Fibroblast of pulmonary artery (primary cell): ENCODE data around the gene S100A3.
A peak's percentile ranks its signal among the peaks of the same experiment; 100 is the strongest.
"Not testable (repeated sequence)": the region's sequence is repeated elsewhere in the genome, so short reads cannot be mapped to it uniquely, and the experiment has no call there.

Experiments
- DNase-seq: peaks from one replicate; pipeline ENCODE4 v3.0.0-alpha.2; 2010; ENCODE audit warnings: low read depth
- H3K4me3 ChIP-seq: replicated peaks from 2 replicates; pipeline ENCODE4 v1.5.1; 2011; ENCODE audit warnings: low read depth, mild to moderate bottlenecking, control low read depth, low read length, moderate library complexity
- CTCF ChIP-seq: IDR thresholded peaks from 2 replicates; pipeline ENCODE4 v1.5.1; 2011; ENCODE audit warnings: mild to moderate bottlenecking, control low read depth, low read length, inconsistent platforms; ENCODE audit errors: missing control alignments

S100A3 gene

GRCh38 chr1:153577138-153577537, 28.1 kb upstream of the S100A3 start:
- DNase-seq: no peak
- TF ChIP-seq CTCF: no peak
- no peak overlapping the region for H3K4me3 ChIP-seq

DNA sequence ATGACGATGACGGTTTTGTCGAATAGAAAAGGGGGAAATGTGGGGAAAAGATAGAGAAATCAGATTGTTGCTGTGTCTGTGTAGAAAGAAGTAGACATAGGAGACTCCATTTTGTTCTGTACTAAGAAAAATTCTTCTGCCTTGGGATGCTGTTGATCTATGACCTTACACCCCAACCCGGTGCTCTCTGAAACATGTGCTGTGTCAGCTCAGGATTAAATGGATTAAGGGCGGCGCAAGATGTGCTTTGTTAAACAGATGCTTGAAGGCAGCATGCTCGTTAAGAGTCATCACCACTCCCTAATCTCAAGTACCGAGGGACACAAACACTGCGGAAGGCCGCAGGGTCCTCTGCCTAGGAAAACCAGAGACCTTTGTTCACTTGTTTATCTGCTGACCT, 26.4 kb upstream of the S100A3 start:
- H3K4me3 ChIP-seq, DNase-seq: not testable (repeated sequence)

DNA sequence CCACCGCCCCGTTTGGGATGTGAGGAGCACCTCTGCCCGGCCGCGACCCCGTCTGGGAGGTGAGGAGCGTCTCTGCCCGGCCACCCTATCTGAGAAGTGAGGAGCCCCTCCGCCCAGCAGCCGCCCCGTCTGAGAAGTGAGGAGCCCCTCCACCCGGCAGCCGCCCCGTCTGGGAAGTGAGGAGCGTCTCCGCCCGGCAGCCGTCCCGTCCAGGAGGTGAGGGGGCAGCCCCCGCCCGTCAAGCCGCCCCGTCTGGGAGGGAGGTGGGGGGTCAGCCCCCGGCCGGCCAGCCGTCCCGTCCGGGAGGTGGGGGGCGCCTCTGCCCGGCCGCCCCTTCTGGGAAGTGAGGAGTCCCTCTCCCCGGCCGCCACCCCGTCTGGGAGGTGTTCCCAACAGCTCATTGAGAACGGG, 26.0 kb upstream of the S100A3 start:
- not testable (repeated sequence) for H3K4me3 ChIP-seq, DNase-seq

- no peak for TF ChIP-seq CTCF
- H3K4me3 ChIP-seq: no peak overlapping the region
- peak; percentile 28 for DNase-seq
Measured at GRCh38 chr1:153573351-153573750, 24.3 kb upstream of the S100A3 start.

DNA sequence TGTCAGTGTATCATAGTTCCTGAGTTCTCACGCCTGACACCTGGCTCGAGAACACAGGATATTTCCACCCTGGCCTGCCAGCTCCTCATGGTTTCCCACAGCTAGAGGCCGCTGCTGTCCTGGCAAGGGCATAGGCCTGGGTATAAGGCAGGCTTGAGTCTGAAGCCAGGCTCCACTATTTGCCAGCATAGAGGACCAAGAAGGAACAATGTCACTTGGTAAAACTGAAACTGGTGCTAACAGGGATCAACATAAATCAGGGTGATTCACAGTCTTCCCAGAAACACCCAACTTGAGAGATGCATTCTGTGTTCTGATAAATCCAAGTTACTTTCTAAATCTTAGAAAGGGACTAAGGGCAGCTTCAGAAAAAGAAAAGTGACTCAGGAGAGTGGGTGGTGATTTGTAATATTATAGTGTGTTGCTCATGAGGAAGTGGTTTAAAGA, 23.5 kb upstream of the S100A3 start:
- H3K4me3 ChIP-seq: no peak overlapping the region
- peak; percentile 84 for DNase-seq
- peak; percentile 98 for TF ChIP-seq CTCF

DNA sequence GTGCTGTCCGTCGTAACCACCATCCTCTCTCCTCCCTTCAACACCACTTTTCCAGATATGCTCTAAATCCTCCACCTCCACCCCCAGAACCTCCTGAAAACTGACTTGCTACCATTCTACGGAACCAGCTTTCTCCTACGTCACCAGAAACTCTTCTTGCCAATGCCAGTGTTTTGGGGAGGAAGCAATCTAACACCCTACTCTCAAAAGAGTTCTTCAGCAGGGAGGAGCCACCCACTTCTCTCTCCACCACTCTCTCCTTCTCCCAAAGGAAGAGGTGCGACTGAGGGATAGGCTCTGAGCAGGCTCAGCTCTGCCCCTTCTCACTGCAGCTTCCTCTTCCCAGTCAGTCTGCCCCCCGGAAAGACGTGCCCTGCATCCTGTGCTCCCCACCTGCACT, 22.6 kb upstream of the S100A3 start:
- DNase-seq: no peak
- H3K4me3 ChIP-seq: no peak overlapping the region
- TF ChIP-seq CTCF: no peak

DNA sequence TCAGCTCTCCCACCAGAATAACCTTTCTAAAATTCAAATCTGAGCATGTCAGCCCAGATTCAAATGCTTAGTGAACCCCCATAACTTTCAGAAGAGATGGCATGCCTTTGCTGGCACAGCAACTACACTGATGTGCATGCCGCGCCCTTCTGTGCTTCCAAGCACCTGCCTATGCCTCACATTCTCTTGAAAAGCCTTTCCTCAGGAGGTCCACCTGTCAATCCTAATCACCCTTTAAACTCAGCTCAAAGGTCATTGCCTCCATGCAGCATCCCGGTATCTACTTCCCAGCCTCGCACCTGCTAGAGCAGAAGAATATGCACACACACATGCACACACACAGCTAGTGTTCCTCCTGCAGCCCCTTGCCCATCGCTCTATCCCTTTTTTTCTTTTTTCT, 21.8 kb upstream of the S100A3 start:
- no peak for TF ChIP-seq CTCF
- no peak for DNase-seq
- H3K4me3 ChIP-seq: no peak overlapping the region

DNA sequence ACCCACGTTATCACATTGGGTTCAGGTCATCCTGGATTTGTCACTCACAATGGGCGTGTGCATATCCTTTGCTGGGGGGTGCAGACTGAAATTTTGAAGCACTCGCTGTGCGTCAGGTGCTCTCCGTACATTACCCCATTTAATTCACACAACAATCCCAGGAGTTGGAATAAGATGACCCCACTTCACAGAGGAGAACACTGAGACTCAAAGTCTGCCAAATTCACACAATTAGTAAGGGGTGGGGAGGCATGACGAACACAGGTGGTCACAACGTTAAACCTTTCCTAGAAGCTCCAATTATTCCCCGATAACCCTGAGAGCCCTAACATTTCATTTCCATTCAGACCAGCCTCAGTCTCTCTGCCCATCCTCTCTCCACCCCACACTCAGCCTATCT, 20.4 kb upstream of the S100A3 start:
- H3K4me3 ChIP-seq: no peak overlapping the region
- TF ChIP-seq CTCF: no peak
- no peak for DNase-seq
